Neural cell (in vitro differentiated cells): ENCODE data around the gene WDR54.
"Not testable (repeated sequence)": the region's sequence is repeated elsewhere in the genome, so short reads cannot be mapped to it uniquely, and the experiment has no call there.

Source experiments
- EP300 ChIP-seq: fragments of 450-650 bp; conservative IDR thresholded peaks from 2 replicates; pipeline ENCODE4 v1.6.1; 2014; ENCODE audit warnings: antibody characterized with exemption, mild to moderate bottlenecking, moderate library complexity; ENCODE audit not compliant: poor library complexity, severe bottlenecking
- TF ChIP-seq, protein P1 (sequence below): fragments of 450-650 bp; IDR thresholded peaks from 2 replicates; pipeline ENCODE4 v1.5.1; 2014; ENCODE audit warnings: antibody characterized with exemption, mild to moderate bottlenecking, moderate library complexity; ENCODE audit not compliant: poor library complexity, severe bottlenecking

DNA sequence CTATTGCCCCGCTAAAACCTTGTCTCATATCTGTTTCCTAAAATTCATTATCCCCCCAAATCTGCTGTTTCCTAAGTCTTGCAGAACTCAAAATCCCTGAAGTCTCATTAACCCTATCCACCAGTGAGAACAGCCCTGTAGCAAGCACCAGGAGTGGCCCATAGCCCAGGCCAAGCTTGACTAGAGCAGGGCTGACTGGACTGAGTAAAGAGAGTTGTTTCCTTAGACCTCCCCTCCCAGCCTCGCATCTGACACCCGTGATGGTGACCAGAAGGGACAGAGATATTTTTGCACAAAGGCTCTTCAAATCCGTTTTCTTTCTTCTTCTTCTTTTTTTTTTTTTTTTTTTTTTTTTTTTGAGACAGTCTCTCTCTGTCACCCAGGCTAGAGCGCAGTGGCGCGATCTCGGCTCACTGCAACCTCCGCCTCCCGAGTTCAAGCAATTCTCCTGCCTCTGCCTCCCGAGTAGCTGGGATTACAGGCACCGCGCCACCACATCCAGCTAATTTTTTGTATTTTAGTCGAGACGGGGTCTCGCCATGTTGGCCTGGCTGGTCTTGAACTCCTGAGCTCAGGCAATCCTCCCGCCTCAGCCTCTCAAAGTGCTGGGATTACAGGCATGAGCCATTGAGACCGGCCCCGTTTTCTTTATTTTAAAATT, 957 bp upstream of the WDR54 start:
- TF ChIP-seq, protein P1, sequence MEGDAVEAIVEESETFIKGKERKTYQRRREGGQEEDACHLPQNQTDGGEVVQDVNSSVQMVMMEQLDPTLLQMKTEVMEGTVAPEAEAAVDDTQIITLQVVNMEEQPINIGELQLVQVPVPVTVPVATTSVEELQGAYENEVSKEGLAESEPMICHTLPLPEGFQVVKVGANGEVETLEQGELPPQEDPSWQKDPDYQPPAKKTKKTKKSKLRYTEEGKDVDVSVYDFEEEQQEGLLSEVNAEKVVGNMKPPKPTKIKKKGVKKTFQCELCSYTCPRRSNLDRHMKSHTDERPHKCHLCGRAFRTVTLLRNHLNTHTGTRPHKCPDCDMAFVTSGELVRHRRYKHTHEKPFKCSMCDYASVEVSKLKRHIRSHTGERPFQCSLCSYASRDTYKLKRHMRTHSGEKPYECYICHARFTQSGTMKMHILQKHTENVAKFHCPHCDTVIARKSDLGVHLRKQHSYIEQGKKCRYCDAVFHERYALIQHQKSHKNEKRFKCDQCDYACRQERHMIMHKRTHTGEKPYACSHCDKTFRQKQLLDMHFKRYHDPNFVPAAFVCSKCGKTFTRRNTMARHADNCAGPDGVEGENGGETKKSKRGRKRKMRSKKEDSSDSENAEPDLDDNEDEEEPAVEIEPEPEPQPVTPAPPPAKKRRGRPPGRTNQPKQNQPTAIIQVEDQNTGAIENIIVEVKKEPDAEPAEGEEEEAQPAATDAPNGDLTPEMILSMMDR, result not testable (repeated sequence)
- TF ChIP-seq EP300, result not testable (repeated sequence)
